Measurements from ENCODE around the gene ATP6V0A1. TPM values are rescaled to one million over a fixed set of nuclear protein-coding genes. Genes with fewer than 3 reads are reported as not detected.

ATP6V0A1 gene
- total RNA-seq, 2 experiments from 2014 or later: 13.3 to 15.9 TPM

DNA sequence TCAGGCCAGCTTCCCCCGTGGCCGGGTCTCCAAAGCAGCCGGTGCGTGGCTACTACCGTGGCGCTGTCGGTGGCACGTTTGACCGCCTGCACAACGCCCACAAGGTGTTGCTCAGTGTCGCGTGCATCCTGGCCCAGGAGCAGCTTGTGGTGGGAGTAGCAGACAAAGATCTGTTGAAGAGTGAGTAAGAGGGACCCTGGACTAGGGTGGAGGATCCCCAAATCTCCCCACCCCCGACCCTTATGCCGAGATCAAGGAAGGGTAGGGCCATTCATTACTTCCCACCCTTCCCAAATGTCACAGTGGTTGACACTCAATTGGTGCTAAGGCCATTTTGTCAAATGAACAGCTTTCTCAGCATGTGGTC lies 104.4 kb downstream of the ATP6V0A1 start:
- ChIA-PET POLR2A (interaction anchor here (0.6 kb wide), 3 partner anchors 15 to 491 kb away, joined by 3 to 15 read pairs (median 4); no protein-coding TSS in a partner anchor), CTCF (interaction anchor here (0.7 to 2.3 kb wide), 6 partner anchors 15 to 1285 kb away, joined by 3 to 8 read pairs (median 3); partner anchors contain the start of genes BECN1, PSMC3IP and TUBG1)
- intact Hi-C loops (cut with DNase I, micrococcal nuclease): loop anchor here (2.0 to 10.0 kb wide), 2 partner anchors 14 to 612 kb away; partner anchors contain the start of genes NBR1 (in 1 of the 2) and PSMC3IP (in 1 of the 2)
- ATAC-seq (no peak), DNase-seq (no peak)
- Mint-ChIP-seq H3K4me1 (peaks cover 35% of the 10 kb centered on the region), H3K4me3 (peak overlapping the region; percentile 94), H3K27me3 (no peaks in the 10 kb centered on the region), H3K36me3 (ENCODE audit: low read depth) (peaks cover 24% of the 10 kb centered on the region), H3K9me3 (ENCODE audit: low read depth) (no peaks in the 10 kb centered on the region), H3K27ac (peak overlapping the region; percentile 99)

DNA sequence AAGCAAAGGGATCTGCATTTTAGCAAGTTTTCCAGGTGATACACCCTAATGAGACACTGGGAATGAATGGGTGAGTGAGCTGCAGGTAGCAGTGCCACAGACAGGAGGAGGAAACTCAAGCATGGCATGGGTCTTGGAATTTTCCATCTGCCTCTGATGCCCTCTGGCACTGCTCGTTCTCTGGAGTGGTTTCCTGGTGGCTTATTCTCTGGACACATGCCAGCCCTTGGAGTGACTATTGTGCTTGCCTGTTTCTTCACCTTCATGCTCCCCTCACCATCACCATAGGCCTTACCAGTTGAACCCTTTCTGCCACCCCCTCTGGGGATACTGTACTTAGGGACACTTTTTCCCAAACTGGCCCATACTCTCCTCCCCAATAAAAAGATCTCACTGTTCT lies 104.9 kb downstream of the ATP6V0A1 start:
- H3K4me1 Mint-ChIP-seq: peaks cover 37% of the 10 kb centered on the region
- peak overlapping the region; percentile 94 for H3K4me3 Mint-ChIP-seq
- ChIA-PET POLR2A (interaction anchor here (0.6 kb wide), 2 partner anchors 167 to 491 kb away, joined by 4 to 15 read pairs; no protein-coding TSS in a partner anchor), CTCF (interaction anchor here (0.7 to 2.3 kb wide), 5 partner anchors 14 to 1285 kb away, joined by 3 to 8 read pairs (median 3); partner anchors contain the start of genes BECN1, PSMC3IP and TUBG1)
- no peaks in the 10 kb centered on the region for H3K27me3 Mint-ChIP-seq
- no peak for DNase-seq
- H3K36me3 Mint-ChIP-seq (ENCODE audit: low read depth): peaks cover 24% of the 10 kb centered on the region
- H3K9me3 Mint-ChIP-seq (ENCODE audit: low read depth): no peaks in the 10 kb centered on the region
- no peak for ATAC-seq
- H3K27ac Mint-ChIP-seq: peak overlapping the region; percentile 99
- intact Hi-C loops (cut with DNase I, micrococcal nuclease): loop anchor here (2.0 to 10.0 kb wide), 2 partner anchors 13 to 611 kb away; partner anchors contain the start of genes NBR1 (in 1 of the 2) and PSMC3IP (in 1 of the 2)

DNA sequence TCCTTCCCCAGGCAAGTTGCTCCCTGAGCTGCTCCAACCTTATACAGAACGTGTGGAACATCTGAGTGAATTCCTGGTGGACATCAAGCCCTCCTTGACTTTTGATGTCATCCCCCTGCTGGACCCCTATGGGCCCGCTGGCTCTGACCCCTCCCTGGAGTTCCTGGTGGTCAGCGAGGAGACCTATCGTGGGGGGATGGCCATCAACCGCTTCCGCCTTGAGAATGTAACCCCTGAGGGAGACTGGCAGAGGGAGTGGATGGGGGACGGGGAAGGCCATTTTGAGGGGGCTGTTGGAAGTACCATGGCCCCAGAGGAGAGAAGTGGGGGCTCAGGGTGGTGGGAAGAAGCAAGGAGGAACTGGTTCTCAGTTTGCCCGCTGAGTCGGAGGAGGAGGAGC lies 105.3 kb downstream of the ATP6V0A1 start:
- no peak for ATAC-seq
- H3K36me3 Mint-ChIP-seq (ENCODE audit: low read depth): peaks cover 28% of the 10 kb centered on the region
- H3K4me3 Mint-ChIP-seq: peak overlapping the region; percentile 94
- H3K9me3 Mint-ChIP-seq (ENCODE audit: low read depth): no peaks in the 10 kb centered on the region
- CTCF ChIA-PET: interaction anchor here (0.7 to 2.3 kb wide), 2 partner anchors 14 to 1285 kb away, joined by 3 to 8 read pairs; partner anchors contain the start of gene PSMC3IP
- POLR2A ChIA-PET: interaction anchor here (0.6 kb wide), 1 partner anchor 167 kb away, joined by 15 read pairs; no protein-coding TSS in a partner anchor
- intact Hi-C loops (cut with DNase I, micrococcal nuclease): loop anchor here (2.0 to 10.0 kb wide), 2 partner anchors 13 to 611 kb away; partner anchors contain the start of genes NBR1 (in 1 of the 2) and PSMC3IP (in 1 of the 2)
- H3K27me3 Mint-ChIP-seq: no peaks in the 10 kb centered on the region
- H3K27ac Mint-ChIP-seq: peak overlapping the region; percentile 48
- H3K4me1 Mint-ChIP-seq: peaks cover 39% of the 10 kb centered on the region
- no peak for DNase-seq

DNA sequence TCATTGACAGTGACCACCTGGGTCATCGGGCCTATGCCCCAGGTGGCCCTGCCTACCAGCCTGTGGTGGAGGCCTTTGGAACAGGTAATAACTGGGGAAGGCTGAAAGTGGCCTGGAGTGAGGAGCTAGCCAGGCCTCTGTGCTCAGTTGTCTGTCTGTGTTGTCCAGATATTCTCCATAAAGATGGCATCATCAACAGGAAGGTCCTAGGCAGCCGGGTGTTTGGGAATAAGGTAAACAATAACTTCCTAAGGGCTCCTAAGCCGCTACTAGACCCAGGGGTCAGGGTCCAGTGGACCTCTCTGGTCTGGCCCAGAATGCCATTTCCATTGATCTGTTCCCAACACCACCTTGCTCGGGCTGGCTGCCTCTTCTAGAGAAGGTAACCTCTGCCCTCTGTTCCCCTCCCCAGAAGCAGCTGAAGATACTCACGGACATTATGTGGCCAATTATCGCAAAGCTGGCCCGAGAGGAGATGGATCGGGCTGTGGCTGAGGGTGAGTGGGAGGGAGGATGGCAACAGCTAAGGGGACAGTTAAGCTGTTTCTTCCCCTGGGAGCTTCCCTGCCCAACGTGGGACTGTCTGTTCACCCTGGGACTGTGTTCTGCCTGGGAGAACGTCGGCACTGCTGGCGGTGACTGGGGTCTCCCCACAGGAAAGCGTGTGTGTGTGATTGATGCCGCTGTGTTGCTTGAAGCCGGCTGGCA lies 106.3 kb downstream of the ATP6V0A1 start:
- no peaks in the 10 kb centered on the region for H3K27me3 Mint-ChIP-seq

DNA sequence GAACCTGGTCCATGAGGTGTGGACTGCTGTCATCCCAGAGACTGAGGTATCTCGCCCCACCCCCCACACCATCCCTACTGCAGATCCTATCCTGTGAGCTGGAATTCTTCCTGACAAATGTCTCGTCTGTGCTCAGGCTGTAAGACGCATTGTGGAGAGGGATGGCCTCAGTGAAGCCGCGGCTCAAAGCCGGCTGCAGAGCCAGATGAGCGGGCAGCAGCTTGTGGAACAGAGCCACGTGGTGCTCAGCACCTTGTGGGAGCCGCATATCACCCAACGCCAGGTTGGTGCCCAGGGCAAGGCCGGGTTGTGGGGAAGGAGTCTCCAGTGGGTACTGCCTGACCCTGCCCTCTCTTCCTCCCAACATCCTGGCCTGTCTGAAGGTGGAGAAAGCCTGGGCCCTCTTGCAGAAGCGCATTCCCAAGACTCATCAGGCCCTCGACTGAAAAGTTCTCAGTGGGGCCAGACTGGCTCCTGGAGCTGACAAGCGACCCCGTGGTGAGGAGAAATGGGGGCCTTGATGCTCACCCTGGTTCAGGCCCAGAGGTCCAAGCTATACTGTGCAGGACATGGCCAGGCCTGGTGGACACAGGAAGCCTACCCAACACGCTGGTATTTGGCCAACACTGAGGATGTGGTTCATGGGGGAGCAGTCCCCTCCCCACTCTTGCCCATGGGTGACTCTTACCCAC lies 107.0 kb downstream of the ATP6V0A1 start:
- CTCF ChIA-PET: interaction anchor here (0.7 to 4.9 kb wide), 2 partner anchors 12 to 372 kb away, joined by 4 to 29 read pairs; partner anchors contain the start of gene PSMC3IP
- Mint-ChIP-seq H3K27ac (peak overlapping the region; percentile 96), H3K27me3 (no peaks in the 10 kb centered on the region), H3K36me3 (ENCODE audit: low read depth) (peaks cover 45% of the 10 kb centered on the region), H3K4me1 (peaks cover 41% of the 10 kb centered on the region), H3K4me3 (peak overlapping the region; percentile 96), H3K9me3 (ENCODE audit: low read depth) (no peaks in the 10 kb centered on the region)
- no peak for ATAC-seq
- POLR2A ChIA-PET: interaction anchor here (2.3 kb wide), 1 partner anchor 12 kb away, joined by 8 read pairs; the partner anchor contains the start of gene PSMC3IP
- intact Hi-C loops (cut with DNase I, micrococcal nuclease): loop anchor here in 1 of 2 experiments (2.0 to 10.0 kb wide), 2 partner anchors 43 to 609 kb away; partner anchors contain the start of genes NBR1, RETREG3 and TUBG1
- DNase-seq: no peak

More for the DNA sequence above, 106.3 kb downstream of the ATP6V0A1 start:
- intact Hi-C loops (cut with DNase I, micrococcal nuclease): loop anchor here in 1 of 2 experiments (10.0 kb wide), 1 partner anchor 610 kb away; the partner anchor contains the start of gene NBR1
- ChIA-PET CTCF (interaction anchor here (2.3 kb wide), 1 partner anchor 13 kb away, joined by 8 read pairs; the partner anchor contains the start of gene PSMC3IP), POLR2A (no interaction called here)
- H3K4me3 Mint-ChIP-seq: no peak overlapping the region
- peaks cover 44% of the 10 kb centered on the region for H3K4me1 Mint-ChIP-seq
- H3K9me3 Mint-ChIP-seq (ENCODE audit: low read depth): no peaks in the 10 kb centered on the region
- H3K36me3 Mint-ChIP-seq (ENCODE audit: low read depth): peaks cover 38% of the 10 kb centered on the region
- no peak for DNase-seq
- ATAC-seq: no peak
- H3K27ac Mint-ChIP-seq: no peak overlapping the region

DNA sequence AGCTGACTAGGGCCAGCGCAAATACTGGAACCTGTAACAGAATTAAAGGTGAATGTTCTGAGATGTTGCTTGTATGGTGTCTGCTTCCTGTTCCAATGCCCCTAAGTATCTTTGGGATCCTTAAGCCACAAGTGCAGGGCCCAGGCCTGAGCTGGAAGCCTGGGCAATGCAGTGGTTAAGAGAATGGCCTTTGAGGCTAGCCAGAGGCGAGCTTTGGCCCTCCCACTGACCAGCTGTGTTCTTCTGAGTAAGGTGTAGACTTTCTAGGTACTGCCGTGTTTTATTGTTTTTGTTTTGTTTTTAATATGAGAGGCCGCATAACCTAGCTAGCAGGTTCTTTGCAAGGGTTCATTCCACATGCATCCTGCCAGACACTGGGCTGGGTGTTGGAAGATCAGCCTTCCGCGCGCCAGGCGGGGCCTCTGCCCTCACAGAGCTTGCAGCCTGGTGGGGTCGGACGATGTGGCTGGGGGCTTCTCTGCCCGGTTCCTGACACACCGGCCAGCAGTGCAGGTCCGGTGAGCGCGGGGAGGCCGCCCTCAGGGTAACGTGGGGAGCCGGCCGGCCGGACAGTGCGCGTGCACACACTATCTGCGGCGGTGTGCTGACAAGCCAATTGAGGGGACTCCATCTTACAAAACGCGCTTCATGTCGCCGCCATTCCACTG lies 107.7 kb downstream of the ATP6V0A1 start:
- Mint-ChIP-seq H3K4me3 (peak overlapping the region; percentile 96), H3K27ac (peak overlapping the region; percentile 96), H3K27me3 (no peaks in the 10 kb centered on the region), H3K9me3 (ENCODE audit: low read depth) (no peaks in the 10 kb centered on the region), H3K4me1 (peaks cover 41% of the 10 kb centered on the region), H3K36me3 (ENCODE audit: low read depth) (peaks cover 51% of the 10 kb centered on the region)
- ChIA-PET POLR2A (interaction anchor here (0.5 to 2.3 kb wide), 2 partner anchors 12 to 34 kb away, joined by 5 to 8 read pairs; partner anchors contain the start of gene PSMC3IP), CTCF (interaction anchor here (0.6 to 4.9 kb wide), 3 partner anchors 11 to 372 kb away, joined by 3 to 29 read pairs (median 4); partner anchors contain the start of gene PSMC3IP)
- no peak for DNase-seq
- intact Hi-C loops (cut with DNase I, micrococcal nuclease): loop anchor here in 1 of 2 experiments (2.0 to 10.0 kb wide), 2 partner anchors 42 to 608 kb away; partner anchors contain the start of genes NBR1, RETREG3 and TUBG1
- ATAC-seq: no peak

DNA sequence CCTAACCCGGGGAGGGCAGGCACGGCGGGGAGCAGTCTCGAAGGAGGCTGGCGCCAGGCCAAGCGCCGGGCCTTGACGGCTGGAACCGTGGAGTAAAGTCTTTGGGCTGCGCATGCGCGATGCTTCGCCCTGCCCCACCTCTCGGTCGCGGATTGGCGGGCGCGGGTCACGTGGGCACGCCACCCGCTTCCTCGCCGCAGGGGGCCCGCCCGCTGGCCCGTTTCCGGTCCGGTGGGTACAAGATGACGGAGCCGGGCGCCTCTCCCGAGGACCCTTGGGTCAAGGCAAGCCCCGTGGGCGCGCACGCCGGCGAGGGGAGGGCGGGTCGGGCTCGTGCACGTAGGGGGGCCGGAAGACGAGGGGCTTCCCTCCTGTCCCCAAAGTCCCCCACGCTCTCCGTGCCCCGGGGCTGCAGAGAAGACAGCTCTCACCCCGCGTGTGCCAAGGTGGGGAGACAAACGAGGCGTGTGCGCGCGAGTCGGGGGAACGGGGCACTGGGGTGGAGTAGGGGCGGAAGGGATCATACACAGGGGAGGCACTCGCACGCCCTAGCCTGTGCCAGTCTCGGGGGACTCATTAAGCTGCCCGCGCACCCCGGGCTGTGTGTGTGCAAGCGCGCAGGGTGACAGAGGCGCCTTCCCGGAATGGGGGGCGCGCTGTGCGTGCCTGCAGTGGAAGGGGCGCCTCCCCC lies 108.3 kb downstream of the ATP6V0A1 start, which contains the start of gene MLX:
Gene MLX (plus strand): TSS at position 218 of the 691 bp plus-strand sequence. CDS start 25 bp downstream, at position 243.
- Mint-ChIP-seq H3K4me1 (peaks cover 35% of the 10 kb centered on the region), H3K27me3 (no peaks in the 10 kb centered on the region), H3K27ac (peak within 1 kb of the TSS; percentile 96), H3K4me3 (peak within 1 kb of the TSS; percentile 96), H3K36me3 (ENCODE audit: low read depth) (peaks cover 52% of the 10 kb centered on the region), H3K9me3 (ENCODE audit: low read depth) (no peaks in the 10 kb centered on the region)
- POLR2A ChIA-PET: interaction anchor here (0.5 to 2.3 kb wide), 5 partner anchors 9 to 801 kb away, joined by 3 to 8 read pairs (median 5); partner anchors contain the start of gene PSMC3IP
- intact Hi-C loops (cut with DNase I, micrococcal nuclease): loop anchor here (1.0 to 10.0 kb wide), 3 partner anchors 10 to 608 kb away; partner anchors contain the start of genes PSMC3IP (in 2 of the 2), NBR1 (in 1 of the 2), RETREG3 (in 1 of the 2) and TUBG1 (in 1 of the 2)
- peak; percentile 74 for ATAC-seq
- CTCF ChIA-PET: interaction anchor here (0.6 to 4.9 kb wide), 2 partner anchors 10 to 82 kb away, joined by 3 to 29 read pairs; partner anchors contain the start of gene PSMC3IP
- DNase-seq: peak; percentile 95

DNA sequence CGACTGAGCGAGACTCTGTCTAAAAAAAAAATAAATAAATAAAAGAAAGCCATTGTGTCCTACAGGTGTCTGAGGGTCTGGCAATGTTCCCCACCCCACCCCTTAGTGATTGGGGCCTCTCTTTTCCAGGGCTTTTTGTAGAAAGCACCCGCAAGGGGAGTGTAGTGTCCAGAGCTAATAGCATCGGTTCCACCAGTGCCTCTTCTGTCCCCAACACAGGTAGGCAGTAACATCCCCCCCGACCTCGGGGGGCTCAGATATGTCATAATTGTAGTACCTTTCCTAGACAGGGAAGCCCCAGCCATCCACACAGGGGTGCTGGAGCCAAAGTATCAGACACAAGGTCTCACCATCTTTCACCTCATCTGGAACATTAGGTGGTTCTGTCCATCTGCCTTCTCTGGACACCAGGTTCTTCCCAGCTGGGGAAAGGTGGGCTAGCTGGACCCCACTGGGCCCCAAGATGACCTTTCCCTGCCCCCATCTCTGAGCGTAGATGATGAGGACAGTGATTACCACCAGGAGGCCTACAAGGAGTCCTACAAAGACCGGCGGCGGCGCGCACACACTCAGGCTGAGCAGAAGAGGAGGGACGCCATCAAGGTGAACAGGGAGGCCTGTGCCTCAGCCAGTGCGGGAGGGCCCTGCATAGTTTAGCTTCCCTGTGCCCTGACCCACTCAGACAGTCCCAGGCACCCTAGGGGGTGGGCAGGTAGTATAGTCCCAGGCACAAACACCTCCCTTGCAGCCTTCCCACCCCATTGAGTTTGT lies 109.8 kb downstream of the ATP6V0A1 start:
- ChIA-PET CTCF (interaction anchor here (0.5 to 4.9 kb wide), 3 partner anchors 9 to 355 kb away, joined by 3 to 29 read pairs (median 4); partner anchors contain the start of gene PSMC3IP), POLR2A (no interaction called here)
- H3K4me3 Mint-ChIP-seq: peak overlapping the region; percentile 96
- H3K27me3 Mint-ChIP-seq: no peaks in the 10 kb centered on the region
- DNase-seq (no peak), ATAC-seq (no peak)
- peaks cover 61% of the 10 kb centered on the region for H3K36me3 Mint-ChIP-seq (ENCODE audit: low read depth)
- intact Hi-C loops (cut with DNase I, micrococcal nuclease): loop anchor here in 1 of 2 experiments (10.0 kb wide), 1 partner anchor 606 kb away; the partner anchor contains the start of gene NBR1
- peaks cover 28% of the 10 kb centered on the region for H3K4me1 Mint-ChIP-seq
- H3K27ac Mint-ChIP-seq: peak overlapping the region; percentile 47
- H3K9me3 Mint-ChIP-seq (ENCODE audit: low read depth): no peaks in the 10 kb centered on the region

Measured in activated CD4-positive, alpha-beta T cell treated with anti-CD3 and anti-CD28 coated beads for 36 hours (primary cell).